ENCODE measurements around the gene PRADC1. TPM values are rescaled to one million over a fixed set of nuclear protein-coding genes. Genes with fewer than 3 reads are reported as not detected.
A peak's percentile ranks its signal among the peaks of the same experiment; 100 is the strongest.
"Not testable (repeated sequence)": the region's sequence is repeated elsewhere in the genome, so short reads cannot be mapped to it uniquely, and the experiment has no call there.

Gene PRADC1
- total and polyA plus RNA-seq, 7 donors: 53.6 to 118 (median 87.6) TPM

DNA sequence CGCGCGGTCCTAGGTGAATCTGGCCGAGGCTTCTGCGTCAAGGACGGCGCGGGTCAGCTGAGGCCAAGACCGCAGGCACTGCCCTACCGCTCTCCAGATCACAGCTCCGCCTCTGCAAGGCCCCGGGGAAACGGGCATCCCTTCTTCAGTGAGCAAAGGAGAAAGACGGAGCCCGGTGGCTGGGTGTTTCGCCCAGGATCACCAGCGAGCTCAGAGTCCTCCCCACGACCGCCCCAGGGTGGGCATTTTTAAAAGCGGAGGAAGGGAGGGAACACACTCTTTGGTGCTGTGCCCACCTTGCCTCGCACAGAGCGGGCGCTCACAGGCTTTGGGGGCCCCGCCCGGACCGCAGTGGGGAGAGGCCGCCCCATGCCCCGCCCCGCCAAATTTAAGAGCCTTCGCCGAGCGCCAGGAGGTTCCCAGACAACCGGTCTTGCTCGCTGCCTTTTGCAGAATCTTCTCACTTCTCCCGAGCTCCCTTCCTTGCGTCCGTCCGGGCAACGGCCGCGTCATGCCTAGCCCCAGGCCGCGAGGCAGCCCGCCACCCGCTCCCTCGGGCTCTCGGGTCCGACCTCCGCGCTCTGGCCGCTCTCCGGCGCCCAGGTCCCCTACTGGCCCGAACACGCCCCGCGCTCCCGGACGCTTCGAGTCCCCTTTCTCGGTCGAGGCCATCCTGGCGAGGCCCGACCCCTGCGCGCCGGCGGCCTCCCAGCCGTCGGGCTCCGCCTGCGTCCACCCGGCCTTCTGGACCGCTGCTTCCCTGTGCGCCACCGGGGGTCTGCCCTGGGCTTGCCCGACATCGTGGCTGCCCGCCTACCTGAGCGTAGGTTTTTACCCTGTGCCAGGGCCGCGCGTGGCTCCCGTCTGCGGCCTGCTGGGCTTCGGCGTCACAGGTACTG is 30.6 kb downstream of the PRADC1 start, which contains the start of gene NOTO:
Gene NOTO, plus strand, starts transcription at position 419 of the 899 bp plus-strand sequence. Its CDS starts 93 bp downstream, at position 512.
- Histone ChIP-seq H3K4me3 (peak within 1 kb of the TSS; percentile 50), H3K27ac (no peak within 1 kb of the TSS), H3K4me1 (peaks cover 3% of the 10 kb centered on the region), H3K27me3 (ENCODE audit: insufficient read depth in 3 of 3, low read length in 2 of 3) (peaks cover 0 to 90% (median 19%) of the 10 kb centered on the region in 3 donors), H3K36me3 (ENCODE audit: insufficient read depth in 1 of 2, low read depth in 1 of 2) (no peaks in the 10 kb centered on the region), H3K9me3 (no peaks in the 10 kb centered on the region)
- no peak for DNase-seq
- TF ChIP-seq, protein P1, sequence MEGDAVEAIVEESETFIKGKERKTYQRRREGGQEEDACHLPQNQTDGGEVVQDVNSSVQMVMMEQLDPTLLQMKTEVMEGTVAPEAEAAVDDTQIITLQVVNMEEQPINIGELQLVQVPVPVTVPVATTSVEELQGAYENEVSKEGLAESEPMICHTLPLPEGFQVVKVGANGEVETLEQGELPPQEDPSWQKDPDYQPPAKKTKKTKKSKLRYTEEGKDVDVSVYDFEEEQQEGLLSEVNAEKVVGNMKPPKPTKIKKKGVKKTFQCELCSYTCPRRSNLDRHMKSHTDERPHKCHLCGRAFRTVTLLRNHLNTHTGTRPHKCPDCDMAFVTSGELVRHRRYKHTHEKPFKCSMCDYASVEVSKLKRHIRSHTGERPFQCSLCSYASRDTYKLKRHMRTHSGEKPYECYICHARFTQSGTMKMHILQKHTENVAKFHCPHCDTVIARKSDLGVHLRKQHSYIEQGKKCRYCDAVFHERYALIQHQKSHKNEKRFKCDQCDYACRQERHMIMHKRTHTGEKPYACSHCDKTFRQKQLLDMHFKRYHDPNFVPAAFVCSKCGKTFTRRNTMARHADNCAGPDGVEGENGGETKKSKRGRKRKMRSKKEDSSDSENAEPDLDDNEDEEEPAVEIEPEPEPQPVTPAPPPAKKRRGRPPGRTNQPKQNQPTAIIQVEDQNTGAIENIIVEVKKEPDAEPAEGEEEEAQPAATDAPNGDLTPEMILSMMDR (IDR thresholded peaks at IDR 0.05): no peak
- intact Hi-C loops (cut with DNase I): no loop called here
- 1 to 2% (median 2%) methylated on average over 70 to 87 of the region's 87 CpGs for WGBS, 3 donors
- peak in 3 of 4 donors; percentile 32 to 49 (median 46) for ATAC-seq

DNA sequence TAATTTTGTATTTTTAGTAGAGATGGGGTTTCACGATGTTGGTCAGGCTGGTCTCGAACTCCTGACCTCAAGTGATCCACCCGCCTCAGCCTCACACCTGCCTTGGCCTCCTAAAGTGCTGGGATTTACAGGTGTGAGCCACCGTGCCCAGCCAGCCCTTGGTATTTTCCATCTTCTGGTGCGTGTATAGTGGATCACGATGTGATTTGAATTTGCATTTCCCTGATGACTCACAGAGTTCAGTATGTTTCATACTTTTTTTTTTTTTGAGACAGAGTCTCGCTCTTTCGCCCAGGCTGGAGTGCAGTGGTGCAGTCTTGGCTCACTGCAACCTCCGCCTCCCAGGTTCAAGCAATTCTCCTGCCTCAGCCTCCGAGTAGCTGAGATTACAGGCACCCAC is 32.8 kb downstream of the PRADC1 start:
- ATAC-seq; H3K36me3 ChIP-seq (ENCODE audit: insufficient read depth in 1 of 2, low read depth in 1 of 2); DNase-seq; H3K4me3 ChIP-seq; H3K27ac ChIP-seq; H3K4me1 ChIP-seq; H3K9me3 ChIP-seq; intact Hi-C loops (cut with DNase I): not testable (repeated sequence)
- WGBS, 3 donors: 78 to 91% (median 82%) methylated on average over 10 of the region's 10 CpGs
- H3K27me3 ChIP-seq (ENCODE audit: insufficient read depth in 3 of 3, low read length in 2 of 3): peaks cover 0 to 79% (median 19%) of the 10 kb centered on the region in 3 donors

DNA sequence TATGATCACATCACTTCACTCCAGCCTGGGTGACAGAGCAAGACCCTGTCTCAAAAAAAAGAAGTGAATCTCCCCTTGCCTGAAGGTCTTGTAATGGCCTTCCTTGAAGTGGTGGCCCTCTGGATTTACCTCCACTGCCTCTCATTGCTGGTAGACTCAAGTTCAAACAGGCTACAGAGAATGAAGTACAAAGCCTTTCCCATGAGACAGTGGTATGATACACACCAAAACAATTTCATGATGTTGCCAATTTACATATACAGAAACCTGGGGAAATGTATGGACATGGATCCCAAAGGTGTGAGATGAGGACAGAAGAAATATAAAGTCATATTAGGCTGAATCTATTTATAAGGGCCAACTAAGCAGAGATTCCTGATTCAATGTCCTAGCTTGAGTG is 35.5 kb downstream of the PRADC1 start:
- Histone ChIP-seq H3K4me3 (no peak overlapping the region), H3K9me3 (no peaks in the 10 kb centered on the region), H3K4me1 (peaks cover 3% of the 10 kb centered on the region), H3K36me3 (ENCODE audit: insufficient read depth in 1 of 2, low read depth in 1 of 2) (no peaks in the 10 kb centered on the region), H3K27ac (no peak overlapping the region), H3K27me3 (ENCODE audit: insufficient read depth in 3 of 3, low read length in 2 of 3) (peaks cover 0 to 58% (median 2%) of the 10 kb centered on the region in 3 donors)
- DNase-seq (no peak), ATAC-seq (no peak)
- intact Hi-C loops (cut with DNase I): no loop called here
- TF ChIP-seq, protein P1 (IDR thresholded peaks at IDR 0.05): no peak

DNA sequence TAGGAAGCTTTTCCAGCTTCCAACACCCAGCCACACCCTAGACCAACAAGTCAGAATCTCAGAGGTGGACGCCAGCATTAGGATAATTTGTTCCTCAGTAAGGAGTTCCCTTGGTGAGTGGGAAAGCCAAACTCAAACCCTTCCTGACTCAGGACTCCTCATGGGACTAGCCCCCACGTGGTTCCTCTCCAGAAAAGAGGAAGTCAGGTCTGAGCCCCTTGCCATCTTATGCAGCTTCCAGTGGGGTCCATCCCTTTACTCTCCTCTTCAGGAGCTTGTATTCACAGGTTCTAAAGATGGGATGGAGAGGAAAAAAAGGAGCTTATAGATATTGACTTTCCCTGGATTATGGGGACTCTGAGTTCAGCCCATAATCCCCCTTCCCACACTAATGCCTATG is 45.5 kb downstream of the PRADC1 start:
- H3K27ac ChIP-seq: no peak overlapping the region
- H3K4me1 ChIP-seq: no peaks in the 10 kb centered on the region
- TF ChIP-seq, protein P1 (IDR thresholded peaks at IDR 0.05): no peak
- WGBS, 3 donors: 40 to 48% (median 44%) methylated on average over 2 of the region's 2 CpGs
- intact Hi-C loops (cut with DNase I): no loop called here
- H3K9me3 ChIP-seq: peaks cover 5% of the 10 kb centered on the region
- H3K36me3 ChIP-seq (ENCODE audit: insufficient read depth in 1 of 2, low read depth in 1 of 2): no peaks in the 10 kb centered on the region
- DNase-seq (no peak), ATAC-seq (no peak)
- no peak overlapping the region for H3K4me3 ChIP-seq
- H3K27me3 ChIP-seq (ENCODE audit: insufficient read depth in 3 of 3, low read length in 2 of 3): peaks cover 0 to 9% (median 2%) of the 10 kb centered on the region in 3 donors

DNA sequence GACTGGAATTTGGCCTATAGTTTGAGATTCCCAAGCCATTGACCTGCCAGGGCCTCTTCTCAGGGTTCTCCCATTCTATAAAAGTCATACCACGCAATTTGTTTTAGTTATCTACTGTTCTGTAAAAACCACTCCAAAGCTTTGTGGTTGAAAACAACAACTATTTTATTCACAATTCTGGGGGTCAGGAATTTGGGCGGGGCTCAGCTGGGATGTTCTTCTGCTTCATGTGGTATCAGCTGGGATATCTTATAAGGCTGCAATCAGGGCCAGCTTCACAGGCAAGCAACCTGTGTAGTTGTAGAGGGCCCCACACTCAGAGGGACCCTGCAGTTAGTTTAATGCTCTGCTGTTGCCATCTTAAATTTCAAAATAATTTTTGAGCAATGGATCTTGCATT is 47.1 kb downstream of the PRADC1 start:
- TF ChIP-seq, protein P1 (IDR thresholded peaks at IDR 0.05): no peak
- WGBS, 3 donors: 93 to 94% (median 93%) methylated on average over 2 of the region's 2 CpGs
- H3K27ac ChIP-seq: no peak overlapping the region
- peaks cover 0 to 9% (median 2%) of the 10 kb centered on the region in 3 donors for H3K27me3 ChIP-seq (ENCODE audit: insufficient read depth in 3 of 3, low read length in 2 of 3)
- no peak overlapping the region for H3K4me3 ChIP-seq
- intact Hi-C loops (cut with DNase I): no loop called here
- no peak for ATAC-seq
- H3K4me1 ChIP-seq: no peaks in the 10 kb centered on the region
- peaks cover 5% of the 10 kb centered on the region for H3K9me3 ChIP-seq
- no peaks in the 10 kb centered on the region for H3K36me3 ChIP-seq (ENCODE audit: insufficient read depth in 1 of 2, low read depth in 1 of 2)
- no peak for DNase-seq
